H9 (cell line): Measurements from ENCODE around the gene RNF157. TPM values are rescaled to one million over a fixed set of nuclear protein-coding genes. Genes with fewer than 3 reads are reported as not detected.

Source experiments
- DNase-seq: peaks from one replicate; pipeline ENCODE4 v3.0.0-alpha.2; 2017
- H2AFZ ChIP-seq: one replicate; pipeline ENCODE4 v1.6.1; 2013; ENCODE audit warnings: mild to moderate bottlenecking, low read length, control low read depth, moderate library complexity
- H2AK5ac ChIP-seq: 2 replicates; pipeline ENCODE4 v1.6.1; 2013; ENCODE audit warnings: low read length, control low read depth, mixed read lengths; ENCODE audit not compliant: insufficient read length
- H2BK120ac ChIP-seq: one replicate; pipeline ENCODE4 v1.6.1; 2013; ENCODE audit warnings: low read depth, mild to moderate bottlenecking, low read length, control low read depth, inconsistent platforms; ENCODE audit not compliant: poor library complexity, severe bottlenecking
- H2BK12ac ChIP-seq: 2 replicates; pipeline ENCODE4 v1.6.1; 2013; ENCODE audit warnings: low read length, control low read depth, mixed read lengths, low read depth; ENCODE audit not compliant: insufficient read length
- H2BK15ac ChIP-seq: 2 replicates; pipeline ENCODE4 v1.6.1; 2013; ENCODE audit warnings: low read depth, low read length, control low read depth
- H2BK20ac ChIP-seq: one replicate; pipeline ENCODE4 v1.6.1; 2013; ENCODE audit warnings: low read depth, mild to moderate bottlenecking, low read length, control low read depth, inconsistent platforms; ENCODE audit not compliant: poor library complexity, severe bottlenecking
- H2BK5ac ChIP-seq: 2 replicates; pipeline ENCODE4 v1.6.1; 2013; ENCODE audit warnings: low read length, control low read depth, mixed read lengths; ENCODE audit not compliant: insufficient read length
- H3K14ac ChIP-seq: 2 replicates; pipeline ENCODE4 v1.6.1; 2013; ENCODE audit warnings: low read length, control low read depth; ENCODE audit not compliant: insufficient read depth
- H3K18ac ChIP-seq: 2 replicates; pipeline ENCODE4 v1.6.1; 2013; ENCODE audit warnings: low read depth, mild to moderate bottlenecking, mixed read lengths, low read length, control low read depth; ENCODE audit not compliant: insufficient read length
- H3K23ac ChIP-seq: 2 replicates; pipeline ENCODE4 v1.6.1; 2013; ENCODE audit warnings: low read length, control low read depth, mixed read lengths, low read depth; ENCODE audit not compliant: insufficient read length
- H3K23me2 ChIP-seq: 2 replicates; pipeline ENCODE4 v1.6.1; 2013; ENCODE audit warnings: low read depth, mild to moderate bottlenecking, mixed read lengths, low read length, control low read depth; ENCODE audit not compliant: insufficient read length, poor library complexity, severe bottlenecking
- H3K27ac ChIP-seq: 2 replicates; pipeline ENCODE4 v1.5.1; 2013; ENCODE audit warnings: low read length, control low read depth, mixed read lengths, low read depth; ENCODE audit not compliant: insufficient read length
- H3K27me3 ChIP-seq: 2 replicates; pipeline ENCODE4 v1.6.1; 2013; ENCODE audit warnings: low read length, control low read depth, inconsistent platforms; ENCODE audit not compliant: insufficient read depth
- H3K4ac ChIP-seq: 2 replicates; pipeline ENCODE4 v1.6.1; 2013; ENCODE audit warnings: low read depth, mild to moderate bottlenecking, control low read depth, inconsistent platforms, low read length, moderate library complexity
- H3K4me1 ChIP-seq: 2 replicates; pipeline ENCODE4 v1.6.1; 2013; ENCODE audit warnings: low read length, control low read depth, inconsistent platforms; ENCODE audit not compliant: insufficient read depth
- H3K4me2 ChIP-seq: 2 replicates; pipeline ENCODE4 v1.6.1; 2013; ENCODE audit warnings: low read length, control low read depth, mixed read lengths; ENCODE audit not compliant: insufficient read length, insufficient read depth
- H3K56ac ChIP-seq: 2 replicates; pipeline ENCODE4 v1.6.1; 2013; ENCODE audit warnings: low read depth, mild to moderate bottlenecking, mixed read lengths, low read length, control low read depth; ENCODE audit not compliant: insufficient read length
- H3K79me1 ChIP-seq: 2 replicates; pipeline ENCODE4 v1.6.1; 2013; ENCODE audit warnings: low read depth, mild to moderate bottlenecking, moderate library complexity, low read length, control low read depth, inconsistent platforms; ENCODE audit not compliant: insufficient read depth, poor library complexity, severe bottlenecking
- H3K79me2 ChIP-seq: 2 replicates; pipeline ENCODE4 v1.6.1; 2013; ENCODE audit warnings: low read length, control low read depth, inconsistent platforms; ENCODE audit not compliant: insufficient read depth
- H3K9ac ChIP-seq: 2 replicates; pipeline ENCODE4 v1.6.1; 2013; ENCODE audit warnings: low read length, control low read depth, mixed read lengths; ENCODE audit not compliant: insufficient read length; ENCODE audit errors: extremely low read depth
- H3K9me3 ChIP-seq: one replicate; pipeline ENCODE4 v1.6.1; 2013; ENCODE audit warnings: low read depth, low read length, inconsistent platforms; ENCODE audit not compliant: control insufficient read depth
- H3T11ph ChIP-seq: one replicate; pipeline ENCODE4 v1.6.1; 2013; ENCODE audit warnings: mild to moderate bottlenecking, low read length, control low read depth, inconsistent platforms
- H4K20me1 ChIP-seq: one replicate; pipeline ENCODE4 v1.6.1; 2013; ENCODE audit not compliant: control insufficient read depth, insufficient read length, insufficient read depth
- H4K5ac ChIP-seq: 2 replicates; pipeline ENCODE4 v1.6.1; 2013; ENCODE audit warnings: low read depth, mild to moderate bottlenecking, mixed read lengths, low read length, control low read depth; ENCODE audit not compliant: insufficient read length
- H4K8ac ChIP-seq: replicated peaks from 2 replicates; pipeline ENCODE4 v1.6.1; 2013; ENCODE audit warnings: low read length, control low read depth, mixed read lengths, low read depth; ENCODE audit not compliant: insufficient read length
- H4K91ac ChIP-seq: 2 replicates; pipeline ENCODE4 v1.6.1; 2013; ENCODE audit warnings: low read depth, mild to moderate bottlenecking, moderate library complexity, mixed read lengths, low read length, control low read depth; ENCODE audit not compliant: insufficient read length
- H3K27ac Mint-ChIP-seq, 3 experiments: 2 replicates in 2 of 3; 3 replicates in 1 of 3; pipeline ENCODE4 v1.8.0; 2020 to 2021; ENCODE audit warnings: mixed read lengths in 3 of 3, mild to moderate bottlenecking in 1 of 3, moderate library complexity in 1 of 3
- H3K27me3 Mint-ChIP-seq: 2 replicates; pipeline ENCODE4 v1.8.0; 2021; ENCODE audit warnings: low read depth, mild to moderate bottlenecking, moderate library complexity, mixed read lengths
- H3K36me3 Mint-ChIP-seq, 3 experiments: 2 replicates in 2 of 3; 3 replicates in 1 of 3; pipeline ENCODE4 v1.8.0; 2020 to 2021; ENCODE audit warnings: low read depth in 3 of 3, mixed read lengths in 3 of 3; ENCODE audit not compliant: insufficient read depth in 1 of 3
- H3K4me1 Mint-ChIP-seq, 2 experiments: 2 replicates each; pipeline ENCODE4 v1.8.0; 2020; ENCODE audit warnings: mixed read lengths in 2 of 2
- H3K4me3 Mint-ChIP-seq, 2 experiments: 2 replicates in 1 of 2; 3 replicates in 1 of 2; pipeline ENCODE4 v1.8.0; 2020 to 2021; ENCODE audit warnings: mild to moderate bottlenecking in 2 of 2, mixed read lengths in 2 of 2, moderate library complexity in 1 of 2
- H3K9me3 Mint-ChIP-seq, 2 experiments: 2 replicates in 1 of 2; 3 replicates in 1 of 2; pipeline ENCODE4 v1.8.0; 2020; ENCODE audit warnings: mild to moderate bottlenecking in 2 of 2, mixed read lengths in 2 of 2, moderate library complexity in 1 of 2
- WGBS: extraction: QIAGEN DNeasy Blood & Tissue Kit; methylation state at CpG from one replicate; pipeline ENCODE4 v1.1.7; 2013; ENCODE audit warnings: missing lambda C conversion rate, low lambda C conversion rate, mixed read lengths; ENCODE audit not compliant: insufficient read length; ENCODE audit errors: extremely low coverage; 5-methylcytosine and 5-hydroxymethylcytosine counted together
- total RNA-seq: library from RNA; stranded (reverse); gene quantifications from 2 replicates; pipeline ENCODE4 v1.2.1, GENCODE V29; 2021
- TF ChIP-seq, protein P1 (sequence below): fragments of 200-600 bp; sonication (generic); conservative IDR thresholded peaks from 3 replicates; pipeline ENCODE4 v1.8.0; 2021; ENCODE audit warnings: antibody characterized with exemption, mild to moderate bottlenecking

The RNF157 gene
- total RNA-seq, 1 experiment from 2014 or later, result 9.9 TPM

DNA sequence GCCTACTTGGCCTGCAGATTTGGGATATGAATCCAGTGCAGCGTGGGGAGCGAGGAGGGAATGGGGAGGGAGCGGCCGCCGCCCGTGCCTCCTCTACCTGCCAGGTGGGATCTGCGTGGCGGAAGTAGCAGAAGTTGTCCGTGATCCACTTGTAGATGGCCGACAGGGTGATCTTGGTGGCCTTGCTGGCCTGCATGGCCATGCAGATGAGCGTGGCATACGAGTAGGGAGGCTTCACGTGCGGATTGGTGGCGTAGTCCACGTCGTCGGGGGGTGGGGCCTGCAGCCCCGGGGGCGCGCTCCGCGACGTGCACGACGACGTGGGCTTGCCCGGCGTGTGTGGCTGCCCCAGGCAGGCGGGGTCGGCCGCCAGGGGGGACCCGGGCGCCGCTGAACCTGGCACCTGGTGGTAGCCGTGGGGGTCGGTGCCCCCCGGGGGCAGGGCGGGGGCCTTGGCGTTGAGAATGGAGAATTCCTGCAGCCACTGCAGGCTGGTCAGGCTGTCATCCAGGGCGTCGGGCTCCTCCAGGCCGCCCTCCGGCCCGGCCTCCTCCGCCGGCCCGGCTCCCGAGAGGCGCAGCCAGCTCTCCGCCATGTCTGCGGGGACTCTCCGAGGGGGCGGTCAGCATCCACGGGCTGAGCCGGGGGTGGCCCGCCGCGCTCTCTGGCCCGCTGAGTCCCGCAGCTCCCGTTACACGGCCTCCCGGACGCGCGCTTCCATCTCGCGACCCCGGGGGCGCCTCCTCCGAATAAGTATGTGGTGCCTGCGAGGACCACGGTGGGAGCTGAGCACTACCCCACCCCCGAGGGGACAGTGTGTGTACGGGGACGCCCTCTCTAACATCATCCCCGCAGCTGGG is 100.3 kb downstream of the RNF157 start:
- Mint-ChIP-seq H3K9me3 (peaks cover 0 to 1% of the 10 kb centered on the region in 2 experiments; a peak in 2 of 5 replicates), H3K36me3 (no peaks in the 10 kb centered on the region), H3K4me3 (peak overlapping the region; percentile 69 to 86), H3K27me3 (peaks cover 89% of the 10 kb centered on the region), H3K4me1 (peaks cover 65 to 75% of the 10 kb centered on the region in 2 experiments), H3K27ac (no peak overlapping the region)
- peaks cover 44% of the 10 kb centered on the region for H3K23me2 ChIP-seq
- no peak overlapping the region for H3K56ac ChIP-seq
- H3K4me1 ChIP-seq, result peaks cover 24% of the 10 kb centered on the region
- no CpG with 5 or more reads among the region's 78 CpGs for WGBS
- DNase-seq, result peak; percentile 64
- H4K8ac ChIP-seq, result no peak overlapping the region
- peak overlapping the region; percentile 84 for H3K4me2 ChIP-seq
- H2BK120ac ChIP-seq, result no peak overlapping the region
- no peak overlapping the region for H4K5ac ChIP-seq
- H2AFZ ChIP-seq, result no peak overlapping the region
- H3K23ac ChIP-seq, result no peak overlapping the region
- no peak overlapping the region for H4K91ac ChIP-seq
- H3K9me3 ChIP-seq, result no peaks in the 10 kb centered on the region
- TF ChIP-seq, protein P1, sequence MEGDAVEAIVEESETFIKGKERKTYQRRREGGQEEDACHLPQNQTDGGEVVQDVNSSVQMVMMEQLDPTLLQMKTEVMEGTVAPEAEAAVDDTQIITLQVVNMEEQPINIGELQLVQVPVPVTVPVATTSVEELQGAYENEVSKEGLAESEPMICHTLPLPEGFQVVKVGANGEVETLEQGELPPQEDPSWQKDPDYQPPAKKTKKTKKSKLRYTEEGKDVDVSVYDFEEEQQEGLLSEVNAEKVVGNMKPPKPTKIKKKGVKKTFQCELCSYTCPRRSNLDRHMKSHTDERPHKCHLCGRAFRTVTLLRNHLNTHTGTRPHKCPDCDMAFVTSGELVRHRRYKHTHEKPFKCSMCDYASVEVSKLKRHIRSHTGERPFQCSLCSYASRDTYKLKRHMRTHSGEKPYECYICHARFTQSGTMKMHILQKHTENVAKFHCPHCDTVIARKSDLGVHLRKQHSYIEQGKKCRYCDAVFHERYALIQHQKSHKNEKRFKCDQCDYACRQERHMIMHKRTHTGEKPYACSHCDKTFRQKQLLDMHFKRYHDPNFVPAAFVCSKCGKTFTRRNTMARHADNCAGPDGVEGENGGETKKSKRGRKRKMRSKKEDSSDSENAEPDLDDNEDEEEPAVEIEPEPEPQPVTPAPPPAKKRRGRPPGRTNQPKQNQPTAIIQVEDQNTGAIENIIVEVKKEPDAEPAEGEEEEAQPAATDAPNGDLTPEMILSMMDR, result peak; percentile 39; the same call in 1 of the 3 replicates
- H3K14ac ChIP-seq, result no peak overlapping the region
- no peak overlapping the region for H2BK20ac ChIP-seq
- no peak overlapping the region for H3T11ph ChIP-seq
- no peak overlapping the region for H3K27ac ChIP-seq
- H2BK15ac ChIP-seq, result no peak overlapping the region
- no peak overlapping the region for H3K9ac ChIP-seq
- H4K20me1 ChIP-seq, result no peaks in the 10 kb centered on the region
- no peak overlapping the region for H2AK5ac ChIP-seq
- H3K27me3 ChIP-seq, result peaks cover 45% of the 10 kb centered on the region
- no peak overlapping the region for H2BK12ac ChIP-seq
- no peak overlapping the region for H3K18ac ChIP-seq
- no peaks in the 10 kb centered on the region for H3K79me2 ChIP-seq
- no peak overlapping the region for H3K4ac ChIP-seq
- no peaks in the 10 kb centered on the region for H3K79me1 ChIP-seq
- H2BK5ac ChIP-seq, result no peak overlapping the region
